Body of pancreas (tissue), 4 donors: ENCODE data around the gene VRTN. TPM values are rescaled to one million over a fixed set of nuclear protein-coding genes. Genes with fewer than 3 reads are reported as not detected.

ENCODE experiments used
- ATAC-seq: fragments of 150-250 bp; one replicate; pipeline ENCODE4 v1.9.1; 2016
- DNase-seq, 4 donors: peaks; one replicate each; pipeline ENCODE4 v3.0.0-alpha.2; 2019
- H3K27ac ChIP-seq, 4 donors: fragments of 200-600 bp; sonication (generic); 1 replicate in 3 of 4; 2 replicates in 1 of 4; pipeline versions ENCODE4 v1.5.1 to v1.6.1; 2016 to 2019; ENCODE audit warnings: mild to moderate bottlenecking in 1 of 4, mixed read lengths in 1 of 4, moderate library complexity in 1 of 4
- H3K27me3 ChIP-seq, 2 donors: fragments of 200-600 bp; sonication (generic); one replicate each; pipeline ENCODE4 v1.6.0; 2016; ENCODE audit warnings: mild to moderate bottlenecking in 1 of 2
- H3K36me3 ChIP-seq, 2 donors: fragments of 200-600 bp; sonication (generic); replicated peaks in 1 of 2; 2 replicates each; pipeline ENCODE4 v1.5.1; 2016; ENCODE audit warnings: low read depth in 2 of 2; ENCODE audit not compliant: insufficient read depth in 1 of 2
- H3K4me1 ChIP-seq: fragments of 200-600 bp; sonication (generic); one replicate; pipeline ENCODE4 v1.6.0; 2016
- H3K4me3 ChIP-seq, 2 donors: fragments of 200-600 bp; sonication (generic); 1 replicate in 1 of 2; 2 replicates in 1 of 2; pipeline ENCODE4 v1.5.1; 2016 to 2019
- H3K9me3 ChIP-seq, 3 donors: fragments of 200-600 bp; sonication (generic); 1 replicate in 2 of 3; 2 replicates in 1 of 3; pipeline ENCODE4 v1.5.1; 2016
- POLR2A ChIP-seq, 3 donors: fragments of 450-650 bp; IDR thresholded peaks; one replicate each; pipeline ENCODE4 v1.6.1; 2016; ENCODE audit warnings: antibody characterized with exemption in 3 of 3, mild to moderate bottlenecking in 2 of 3
- WGBS, 2 donors: methylation state at CpG; one replicate each; pipeline ENCODE4 v1.1.5; 2017; 5-methylcytosine and 5-hydroxymethylcytosine counted together
- intact Hi-C: fragments of 100-400 bp; cut with DNase I; formaldehyde crosslinking; loops from one replicate; pipeline ENCODE4 v1.15.1; 2023
- total RNA-seq, 2 donors: library from RNA; depleted of rRNA; stranded (reverse); fragments of >200 nt; gene quantifications; one replicate each; pipeline ENCODE4 v1.1.0, GENCODE V29; 2016
- TF ChIP-seq, protein P1 (sequence below), 7 experiments: fragments of 450-650 bp in 4 of 7; fragments of 200-600 bp in 3 of 7; sonication (generic) in 3 of 7; IDR thresholded peaks; one replicate each; pipeline ENCODE4 v1.5.1; 2016 to 2019; ENCODE audit warnings: antibody characterized with exemption in 7 of 7

Gene VRTN
- total RNA-seq, 2 donors from 2014 or later: not detected

- H3K4me3 ChIP-seq: no peak overlapping the region
- TF ChIP-seq, protein P1, sequence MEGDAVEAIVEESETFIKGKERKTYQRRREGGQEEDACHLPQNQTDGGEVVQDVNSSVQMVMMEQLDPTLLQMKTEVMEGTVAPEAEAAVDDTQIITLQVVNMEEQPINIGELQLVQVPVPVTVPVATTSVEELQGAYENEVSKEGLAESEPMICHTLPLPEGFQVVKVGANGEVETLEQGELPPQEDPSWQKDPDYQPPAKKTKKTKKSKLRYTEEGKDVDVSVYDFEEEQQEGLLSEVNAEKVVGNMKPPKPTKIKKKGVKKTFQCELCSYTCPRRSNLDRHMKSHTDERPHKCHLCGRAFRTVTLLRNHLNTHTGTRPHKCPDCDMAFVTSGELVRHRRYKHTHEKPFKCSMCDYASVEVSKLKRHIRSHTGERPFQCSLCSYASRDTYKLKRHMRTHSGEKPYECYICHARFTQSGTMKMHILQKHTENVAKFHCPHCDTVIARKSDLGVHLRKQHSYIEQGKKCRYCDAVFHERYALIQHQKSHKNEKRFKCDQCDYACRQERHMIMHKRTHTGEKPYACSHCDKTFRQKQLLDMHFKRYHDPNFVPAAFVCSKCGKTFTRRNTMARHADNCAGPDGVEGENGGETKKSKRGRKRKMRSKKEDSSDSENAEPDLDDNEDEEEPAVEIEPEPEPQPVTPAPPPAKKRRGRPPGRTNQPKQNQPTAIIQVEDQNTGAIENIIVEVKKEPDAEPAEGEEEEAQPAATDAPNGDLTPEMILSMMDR (IDR thresholded peaks at IDR 0.05): no peak
- TF ChIP-seq POLR2A (IDR thresholded peaks at IDR 0.05): no peak
- ATAC-seq: no peak
- no peak for DNase-seq
- H3K27me3 ChIP-seq: no peaks in the 10 kb centered on the region
- WGBS, 2 donors: 90 to 95% methylated on average over 5 of the region's 5 CpGs
- no peaks in the 10 kb centered on the region for H3K36me3 ChIP-seq
- H3K9me3 ChIP-seq: no peaks in the 10 kb centered on the region
- H3K4me1 ChIP-seq: no peaks in the 10 kb centered on the region
- H3K27ac ChIP-seq: no peak overlapping the region
- intact Hi-C loops: no loop called here
These were observed 59.5 kb downstream of the VRTN start for GRCh38 chr14:74407801-74408154.

DNA sequence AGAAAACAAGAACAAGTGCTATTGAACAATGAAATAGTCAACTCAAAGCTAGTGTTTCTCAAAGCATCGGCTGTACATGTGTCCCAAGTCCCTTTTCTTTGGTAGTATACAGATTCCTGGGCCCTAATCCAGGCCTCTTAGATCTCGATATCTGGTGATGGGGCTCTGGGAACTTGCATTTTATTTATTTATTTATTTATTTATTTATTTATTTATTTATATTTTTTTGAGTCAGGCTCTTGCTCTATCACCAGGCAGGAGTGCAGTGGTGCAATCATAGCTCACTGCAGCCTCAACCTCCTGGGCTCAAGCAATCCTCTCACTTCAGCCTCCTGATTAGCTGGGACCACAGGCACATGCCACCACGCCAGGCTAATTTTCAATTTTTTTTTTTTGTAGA is 60.6 kb downstream of the VRTN start:
- DNase-seq: no peak
- intact Hi-C loops: no loop called here
- H3K4me3 ChIP-seq: no peak overlapping the region
- TF ChIP-seq POLR2A (IDR thresholded peaks at IDR 0.05): no peak
- TF ChIP-seq, protein P1 (IDR thresholded peaks at IDR 0.05): no peak
- ATAC-seq: no peak
- no peaks in the 10 kb centered on the region for H3K36me3 ChIP-seq
- H3K4me1 ChIP-seq: no peaks in the 10 kb centered on the region
- WGBS, 2 donors: 82 to 95% methylated on average over 3 of the region's 3 CpGs
- H3K9me3 ChIP-seq: no peaks in the 10 kb centered on the region
- H3K27me3 ChIP-seq: no peaks in the 10 kb centered on the region
- H3K27ac ChIP-seq: no peak overlapping the region

DNA sequence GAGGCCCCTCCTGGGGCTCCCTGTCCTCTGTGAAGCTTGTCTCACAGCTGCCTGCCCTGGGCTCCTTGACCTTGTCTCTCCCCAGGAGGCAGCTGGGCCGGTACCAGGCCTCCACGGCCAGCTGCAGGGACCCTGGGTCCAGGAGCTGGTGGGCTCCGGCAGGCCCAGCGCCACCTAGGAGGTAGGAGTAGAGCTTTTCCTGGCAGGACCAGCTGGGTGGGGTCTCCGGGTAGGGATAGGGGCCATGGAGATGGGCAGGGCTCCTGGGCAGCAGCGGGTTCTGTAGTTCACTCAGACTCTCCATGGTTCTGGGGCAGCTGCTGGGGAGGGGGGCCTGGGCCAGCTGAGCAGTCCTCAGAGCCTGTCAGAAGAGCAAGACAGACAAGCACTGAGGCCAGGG is 61.2 kb downstream of the VRTN start:
- Histone ChIP-seq H3K36me3 (no peaks in the 10 kb centered on the region), H3K27me3 (no peaks in the 10 kb centered on the region), H3K27ac (no peak overlapping the region), H3K4me3 (no peak overlapping the region), H3K9me3 (no peaks in the 10 kb centered on the region), H3K4me1 (no peaks in the 10 kb centered on the region)
- WGBS, 2 donors: 73% methylated on average over 6 of the region's 6 CpGs; no CpG with 5 or more reads in 1 of the 2 donors
- intact Hi-C loops: no loop called here
- TF ChIP-seq POLR2A (IDR thresholded peaks at IDR 0.05): no peak
- TF ChIP-seq, protein P1 (IDR thresholded peaks at IDR 0.05): no peak
- ATAC-seq: no peak
- no peak for DNase-seq

Other genes with a start within 250 kb of the VRTN start
- gene VSX2, start 109.0 kb upstream of the VRTN start, total RNA-seq: not detected
- 10 to 100 TPM; 29.8 to 51.7 TPM for gene ABCD4, start 45.5 kb upstream of the VRTN start, total RNA-seq
- gene SYNDIG1L, start 77.7 kb downstream of the VRTN start, total RNA-seq: under 1 TPM in 1 of 2 donors, not detected in 1; 0.52 TPM
- gene NPC2, start 144.8 kb downstream of the VRTN start, total RNA-seq: 100 to 1,000 TPM in 1 of 2 donors, 10 to 100 TPM in 1; 97.5 to 130 TPM
- gene ISCA2, start 145.3 kb downstream of the VRTN start, total RNA-seq: 10 to 100 TPM in 1 of 2 donors, 1 to 10 TPM in 1; 4.3 to 17.6 TPM